ENCODE measurements around the gene ARID1B. TPM values are rescaled to one million over a fixed set of nuclear protein-coding genes. Genes with fewer than 3 reads are reported as not detected.

ARID1B gene
- total RNA-seq, 1 donor from 2014 or later = 155 TPM

DNA sequence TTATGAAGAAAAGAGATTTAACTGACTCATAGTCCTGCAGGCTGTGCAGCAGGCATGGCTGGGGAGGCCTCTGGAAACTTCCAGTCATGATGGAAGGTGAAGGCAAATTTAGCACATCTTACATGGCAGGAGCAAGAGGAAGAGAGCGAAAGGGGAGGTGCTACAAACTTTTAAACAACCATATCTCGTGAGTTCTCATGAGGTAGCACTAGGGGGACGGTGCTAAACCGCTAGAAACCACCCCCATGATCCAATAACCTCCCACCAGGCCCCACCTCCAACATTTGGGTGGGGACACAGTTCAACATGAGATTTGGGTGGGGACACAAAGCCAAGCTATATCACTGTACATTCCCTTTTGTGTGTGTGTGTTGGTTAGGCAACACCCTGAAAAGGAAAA lies 336.2 kb downstream of the ARID1B start:
- Mint-ChIP-seq H3K4me3 (no peak overlapping the region), H3K36me3 (peaks cover 21% of the 10 kb centered on the region), H3K4me1 (peaks cover 17% of the 10 kb centered on the region), H3K27ac (no peak overlapping the region), H3K27me3 (ENCODE audit: low read depth) (no peaks in the 10 kb centered on the region), H3K9me3 (peaks cover 3% of the 10 kb centered on the region)
- no peak for DNase-seq (ENCODE audit: low spot score in 2 of 2, unreplicated experiment in 2 of 2)
- TF ChIP-seq, protein P1, sequence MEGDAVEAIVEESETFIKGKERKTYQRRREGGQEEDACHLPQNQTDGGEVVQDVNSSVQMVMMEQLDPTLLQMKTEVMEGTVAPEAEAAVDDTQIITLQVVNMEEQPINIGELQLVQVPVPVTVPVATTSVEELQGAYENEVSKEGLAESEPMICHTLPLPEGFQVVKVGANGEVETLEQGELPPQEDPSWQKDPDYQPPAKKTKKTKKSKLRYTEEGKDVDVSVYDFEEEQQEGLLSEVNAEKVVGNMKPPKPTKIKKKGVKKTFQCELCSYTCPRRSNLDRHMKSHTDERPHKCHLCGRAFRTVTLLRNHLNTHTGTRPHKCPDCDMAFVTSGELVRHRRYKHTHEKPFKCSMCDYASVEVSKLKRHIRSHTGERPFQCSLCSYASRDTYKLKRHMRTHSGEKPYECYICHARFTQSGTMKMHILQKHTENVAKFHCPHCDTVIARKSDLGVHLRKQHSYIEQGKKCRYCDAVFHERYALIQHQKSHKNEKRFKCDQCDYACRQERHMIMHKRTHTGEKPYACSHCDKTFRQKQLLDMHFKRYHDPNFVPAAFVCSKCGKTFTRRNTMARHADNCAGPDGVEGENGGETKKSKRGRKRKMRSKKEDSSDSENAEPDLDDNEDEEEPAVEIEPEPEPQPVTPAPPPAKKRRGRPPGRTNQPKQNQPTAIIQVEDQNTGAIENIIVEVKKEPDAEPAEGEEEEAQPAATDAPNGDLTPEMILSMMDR (IDR thresholded peaks at IDR 0.05; ENCODE audit: unreplicated experiment) = no peak

DNA sequence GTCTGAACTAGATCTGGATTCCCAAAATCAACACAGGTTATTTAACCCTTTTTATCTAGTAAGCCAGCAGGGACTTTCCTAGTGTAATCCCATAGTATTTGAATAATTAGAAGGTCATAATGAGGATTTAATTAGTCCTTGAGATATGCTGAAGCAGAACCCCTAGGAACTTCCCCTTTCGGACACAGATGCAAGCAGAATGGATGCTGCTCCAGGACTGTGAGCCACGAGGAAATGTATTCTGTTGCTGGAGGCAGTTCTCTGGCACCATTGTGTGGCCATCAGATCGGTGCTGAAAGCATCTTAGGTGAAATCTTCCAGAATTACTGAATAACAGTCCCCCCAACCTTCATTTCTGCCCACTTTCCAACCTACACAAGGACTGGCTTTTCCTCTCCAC lies 339.2 kb downstream of the ARID1B start:
- no peaks in the 10 kb centered on the region for H3K27me3 Mint-ChIP-seq (ENCODE audit: low read depth)
- TF ChIP-seq, protein P1 (IDR thresholded peaks at IDR 0.05; ENCODE audit: unreplicated experiment) = no peak
- peaks cover 3% of the 10 kb centered on the region for H3K4me1 Mint-ChIP-seq
- peaks cover 21% of the 10 kb centered on the region for H3K36me3 Mint-ChIP-seq
- peak overlapping the region; percentile 30 for H3K27ac Mint-ChIP-seq
- H3K9me3 Mint-ChIP-seq = peaks cover 3% of the 10 kb centered on the region
- H3K4me3 Mint-ChIP-seq = no peak overlapping the region
- no peak for DNase-seq (ENCODE audit: low spot score in 2 of 2, unreplicated experiment in 2 of 2)

DNA sequence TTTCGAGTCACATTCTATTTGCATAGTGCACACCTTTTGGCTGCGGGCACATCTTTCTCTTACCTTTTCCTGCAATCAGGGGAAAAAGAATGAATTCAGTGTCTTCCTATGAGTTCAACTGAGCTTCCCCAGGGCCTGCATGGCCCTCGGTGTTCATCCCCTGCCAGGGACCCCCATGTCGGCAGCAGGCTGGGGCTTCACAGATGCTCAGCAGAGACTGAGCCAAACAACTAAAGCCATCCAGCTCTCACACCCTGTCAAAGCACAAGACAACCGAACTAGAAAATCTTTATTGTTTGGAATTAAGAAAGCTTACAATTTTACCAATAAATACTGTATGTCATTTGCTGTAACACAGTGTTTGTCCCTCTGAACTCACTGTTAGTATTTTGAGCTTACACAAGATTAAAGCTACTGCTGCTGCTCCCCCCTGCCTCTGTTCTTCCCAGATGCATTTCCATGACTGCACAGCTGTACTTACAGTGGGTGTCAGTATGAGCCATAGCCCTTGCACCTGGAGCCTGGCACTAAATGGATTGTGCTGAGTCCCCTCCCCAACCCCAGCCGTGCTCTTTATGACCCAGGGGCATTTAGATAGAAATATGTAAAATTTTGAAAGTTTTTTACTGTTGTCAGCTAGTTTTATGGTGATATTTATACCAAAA lies 340.4 kb downstream of the ARID1B start:
- no peak overlapping the region for H3K4me3 Mint-ChIP-seq
- no peak overlapping the region for H3K27ac Mint-ChIP-seq
- TF ChIP-seq, protein P1 (IDR thresholded peaks at IDR 0.05; ENCODE audit: unreplicated experiment) = no peak
- peaks cover 3% of the 10 kb centered on the region for H3K4me1 Mint-ChIP-seq
- H3K9me3 Mint-ChIP-seq = peaks cover 3% of the 10 kb centered on the region
- no peaks in the 10 kb centered on the region for H3K27me3 Mint-ChIP-seq (ENCODE audit: low read depth)
- DNase-seq (ENCODE audit: low spot score in 2 of 2, unreplicated experiment in 2 of 2) = no peak
- H3K36me3 Mint-ChIP-seq = peaks cover 16% of the 10 kb centered on the region

DNA sequence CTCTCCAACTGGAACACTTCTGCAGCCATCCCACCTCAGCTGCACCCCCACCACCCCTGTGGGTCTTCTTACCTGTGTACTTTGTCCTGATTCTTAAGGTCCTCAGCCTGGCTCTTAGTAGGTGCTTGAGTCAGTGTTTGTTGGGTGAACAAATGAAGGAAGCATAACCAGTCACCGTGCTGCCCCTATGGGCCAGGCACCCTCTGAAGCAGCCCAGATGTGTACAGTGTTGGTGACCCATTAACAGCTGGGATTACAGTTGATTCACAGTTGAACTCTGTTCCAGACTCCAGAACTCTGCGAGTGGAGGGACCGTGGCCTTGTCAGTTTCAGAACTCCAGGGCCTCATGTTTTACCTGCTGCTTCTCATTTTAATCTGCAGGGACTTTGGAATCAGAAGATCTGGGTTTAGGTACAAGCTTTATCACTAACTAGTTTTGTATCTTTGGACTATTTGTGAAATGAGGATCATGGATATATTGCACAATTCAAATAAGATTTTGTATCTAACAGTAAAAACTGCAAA lies 342.4 kb downstream of the ARID1B start:
- Mint-ChIP-seq H3K27ac (peak overlapping the region; percentile 82), H3K27me3 (ENCODE audit: low read depth) (no peaks in the 10 kb centered on the region), H3K36me3 (peaks cover 7% of the 10 kb centered on the region), H3K9me3 (no peaks in the 10 kb centered on the region), H3K4me1 (peaks cover 7% of the 10 kb centered on the region), H3K4me3 (no peak overlapping the region)
- DNase-seq (ENCODE audit: low spot score in 2 of 2, unreplicated experiment in 2 of 2) = no peak
- TF ChIP-seq, protein P1 (IDR thresholded peaks at IDR 0.05; ENCODE audit: unreplicated experiment) = no peak

DNA sequence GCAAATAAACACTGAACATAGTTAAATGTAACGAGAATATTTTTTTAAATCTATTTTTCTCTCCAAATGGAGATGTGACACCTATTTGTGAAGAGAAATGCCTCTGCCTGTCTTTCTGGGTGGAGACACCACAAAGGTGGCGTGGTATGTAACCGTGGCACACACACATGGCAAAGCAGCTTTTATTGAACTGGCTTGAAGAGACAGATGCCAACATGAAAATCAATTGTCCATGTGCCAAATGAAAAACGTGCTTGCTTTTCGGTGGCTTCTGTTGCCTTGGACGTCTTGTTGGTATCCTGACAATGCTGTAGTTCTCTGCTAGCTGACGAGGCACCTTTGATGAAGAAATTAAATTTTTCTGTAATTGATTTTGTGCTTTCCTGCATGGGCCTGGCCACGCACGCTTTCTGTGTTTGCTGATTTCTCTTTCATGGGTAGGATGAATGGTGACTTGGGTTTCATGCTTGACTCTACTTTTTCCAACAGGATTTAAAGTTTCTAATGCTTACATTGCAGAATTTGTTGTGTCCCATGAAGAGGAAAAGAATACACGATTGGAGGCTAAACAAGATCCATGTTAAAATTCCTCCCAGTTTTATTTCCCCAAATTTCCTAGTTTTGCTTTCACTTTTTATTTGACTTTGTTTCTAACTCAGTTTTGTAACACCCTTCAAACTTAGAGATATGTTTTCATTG lies 343.5 kb downstream of the ARID1B start:
- H3K4me1 Mint-ChIP-seq = peaks cover 18% of the 10 kb centered on the region
- H3K4me3 Mint-ChIP-seq = no peak overlapping the region
- H3K27me3 Mint-ChIP-seq (ENCODE audit: low read depth) = no peaks in the 10 kb centered on the region
- H3K36me3 Mint-ChIP-seq = no peaks in the 10 kb centered on the region
- TF ChIP-seq, protein P1 (IDR thresholded peaks at IDR 0.05; ENCODE audit: unreplicated experiment) = no peak
- DNase-seq (ENCODE audit: low spot score in 2 of 2, unreplicated experiment in 2 of 2) = no peak
- H3K27ac Mint-ChIP-seq = no peak overlapping the region
- H3K9me3 Mint-ChIP-seq = no peaks in the 10 kb centered on the region
